ENCODE measurements around the gene KCTD13. TPM values are rescaled to one million over a fixed set of nuclear protein-coding genes. Genes with fewer than 3 reads are reported as not detected.

The KCTD13 gene
- polyA plus RNA-seq, 2 of the 4 experiments (the other 2 are of a cell fraction): 12.7 to 14.6 TPM

DNA sequence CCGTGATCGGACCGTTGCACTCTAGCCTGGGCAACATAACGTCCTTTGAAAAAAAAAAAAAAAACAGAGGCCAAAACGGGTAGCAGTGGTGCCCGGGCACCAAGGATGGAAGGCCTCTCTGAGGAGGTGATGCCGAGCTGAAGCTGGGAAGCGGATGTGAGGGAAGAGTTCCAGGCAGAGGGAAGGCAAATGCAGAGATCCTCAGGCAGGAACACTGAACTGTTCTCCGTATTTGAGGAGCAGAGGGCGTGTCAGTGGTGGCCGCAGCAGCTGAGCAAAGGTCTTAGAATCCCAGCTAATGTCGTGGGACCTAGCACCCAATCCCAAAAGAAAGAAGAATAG is 656 bp upstream of the KCTD13 start:
- Histone ChIP-seq H3K9me3 (no peaks in the 10 kb centered on the region), H3K27ac (peak overlapping the region; percentile 96 to 98), H3K4me1 (peaks cover 19% of the 10 kb centered on the region), H3K4me2 (peak overlapping the region; percentile 98), H3K4me3 (peak overlapping the region; percentile 97)
- FAIRE-seq (no peak), DNase-seq (ENCODE audit: low read depth in 1 of 2, low spot score in 1 of 2) (peak; percentile 25 to 35), ATAC-seq (peak; percentile 50 to 60; a peak in 5 of 6 replicates)
- ChIA-PET POLR2A (interaction anchor here (0.5 to 2.6 kb wide), 9 partner anchors 8 to 107 kb away, joined by 3 to 42 read pairs (median 5); partner anchors contain the start of genes ASPHD1, MVP, SEZ6L2 and TAOK2), CTCF (interaction anchor here (0.7 to 4.8 kb wide), 13 partner anchors 10 to 119 kb away, joined by 3 to 28 read pairs (median 4); partner anchors contain the start of genes TAOK2 and TMEM219)
- 8% methylated on average over 12 of the region's 12 CpGs for WGBS (ENCODE audit: missing lambda C conversion rate)
- TF ChIP-seq SREBF2 (IDR thresholded peaks at IDR 0.05) (no peak), NPAS2 (CRISPR knock-in tag; IDR thresholded peaks at IDR 0.05; ENCODE audit: borderline replicate concordance) (no peak), MAFK (IDR thresholded peaks at IDR 0.05; ENCODE audit: partially characterized antibody) (no peak), CHD4 (IDR thresholded peaks at IDR 0.05; ENCODE audit: borderline replicate concordance) (no peak), ZC3H11A (IDR thresholded peaks at IDR 0.05) (no peak), EP300 (IDR thresholded peaks at IDR 0.05) (no peak), PHF8 (IDR thresholded peaks at IDR 0.05; ENCODE audit: borderline replicate concordance, low read depth) (no peak), CBX2 (IDR thresholded peaks at IDR 0.05; ENCODE audit: borderline replicate concordance, low read depth) (no peak), FOXS1 (CRISPR knock-in tag; IDR thresholded peaks at IDR 0.05) (no peak), HDAC2 (IDR thresholded peaks at IDR 0.05) (no peak), HOXA7 (CRISPR knock-in tag; IDR thresholded peaks at IDR 0.05) (no peak), RNF2 (IDR thresholded peaks at IDR 0.05; ENCODE audit: borderline replicate concordance, low read depth) (no peak), HEYL (CRISPR knock-in tag; IDR thresholded peaks at IDR 0.05) (no peak), POLR2AphosphoS2 (conservative IDR thresholded peaks at IDR 0.05; ENCODE audit: low read length) (no peak)
- TF ChIP-seq, protein P1, sequence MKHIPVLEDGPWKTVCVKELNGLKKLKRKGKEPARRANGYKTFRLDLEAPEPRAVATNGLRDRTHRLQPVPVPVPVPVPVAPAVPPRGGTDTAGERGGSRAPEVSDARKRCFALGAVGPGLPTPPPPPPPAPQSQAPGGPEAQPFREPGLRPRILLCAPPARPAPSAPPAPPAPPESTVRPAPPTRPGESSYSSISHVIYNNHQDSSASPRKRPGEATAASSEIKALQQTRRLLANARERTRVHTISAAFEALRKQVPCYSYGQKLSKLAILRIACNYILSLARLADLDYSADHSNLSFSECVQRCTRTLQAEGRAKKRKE (CRISPR knock-in tag; IDR thresholded peaks at IDR 0.05; ENCODE audit: low read depth): no peak
- TF ChIP-seq, protein P2, sequence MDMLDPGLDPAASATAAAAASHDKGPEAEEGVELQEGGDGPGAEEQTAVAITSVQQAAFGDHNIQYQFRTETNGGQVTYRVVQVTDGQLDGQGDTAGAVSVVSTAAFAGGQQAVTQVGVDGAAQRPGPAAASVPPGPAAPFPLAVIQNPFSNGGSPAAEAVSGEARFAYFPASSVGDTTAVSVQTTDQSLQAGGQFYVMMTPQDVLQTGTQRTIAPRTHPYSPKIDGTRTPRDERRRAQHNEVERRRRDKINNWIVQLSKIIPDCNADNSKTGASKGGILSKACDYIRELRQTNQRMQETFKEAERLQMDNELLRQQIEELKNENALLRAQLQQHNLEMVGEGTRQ (IDR thresholded peaks at IDR 0.05): no peak
- TF ChIP-seq, protein P3, sequence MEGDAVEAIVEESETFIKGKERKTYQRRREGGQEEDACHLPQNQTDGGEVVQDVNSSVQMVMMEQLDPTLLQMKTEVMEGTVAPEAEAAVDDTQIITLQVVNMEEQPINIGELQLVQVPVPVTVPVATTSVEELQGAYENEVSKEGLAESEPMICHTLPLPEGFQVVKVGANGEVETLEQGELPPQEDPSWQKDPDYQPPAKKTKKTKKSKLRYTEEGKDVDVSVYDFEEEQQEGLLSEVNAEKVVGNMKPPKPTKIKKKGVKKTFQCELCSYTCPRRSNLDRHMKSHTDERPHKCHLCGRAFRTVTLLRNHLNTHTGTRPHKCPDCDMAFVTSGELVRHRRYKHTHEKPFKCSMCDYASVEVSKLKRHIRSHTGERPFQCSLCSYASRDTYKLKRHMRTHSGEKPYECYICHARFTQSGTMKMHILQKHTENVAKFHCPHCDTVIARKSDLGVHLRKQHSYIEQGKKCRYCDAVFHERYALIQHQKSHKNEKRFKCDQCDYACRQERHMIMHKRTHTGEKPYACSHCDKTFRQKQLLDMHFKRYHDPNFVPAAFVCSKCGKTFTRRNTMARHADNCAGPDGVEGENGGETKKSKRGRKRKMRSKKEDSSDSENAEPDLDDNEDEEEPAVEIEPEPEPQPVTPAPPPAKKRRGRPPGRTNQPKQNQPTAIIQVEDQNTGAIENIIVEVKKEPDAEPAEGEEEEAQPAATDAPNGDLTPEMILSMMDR (IDR thresholded peaks at IDR 0.05): no peak

DNA sequence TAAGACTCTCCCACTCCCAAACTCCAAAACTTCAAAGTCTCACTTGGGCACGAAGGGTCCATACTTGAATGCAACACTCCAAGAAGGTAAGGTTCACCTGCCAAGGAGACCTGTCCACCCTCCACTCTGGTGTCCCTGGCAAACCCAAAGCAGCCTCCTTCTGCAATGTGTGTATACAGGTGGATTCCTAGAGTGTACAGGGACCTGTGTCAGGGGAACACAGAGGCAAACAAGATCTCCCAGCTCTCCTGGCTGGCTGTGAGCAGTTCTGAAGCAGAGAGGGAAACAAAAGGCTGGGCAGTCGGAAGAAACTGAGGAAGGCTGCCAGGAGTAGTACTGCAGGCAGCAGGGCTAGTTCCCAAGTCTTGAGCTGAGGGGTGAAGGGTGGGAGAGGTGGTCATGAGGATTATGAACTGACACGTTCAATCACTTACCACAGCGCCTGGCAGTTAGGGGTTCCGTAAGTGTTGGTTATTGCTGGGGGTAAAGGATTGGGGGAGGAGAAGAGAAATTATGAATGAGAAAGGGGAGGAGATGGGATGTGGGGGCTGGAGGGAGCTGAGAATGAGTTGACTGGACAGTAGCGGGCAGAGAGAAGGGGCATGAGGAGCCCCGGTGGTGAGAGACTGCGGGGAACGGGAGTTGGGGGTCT is 795 bp downstream of the KCTD13 start:
- no peak for TF ChIP-seq CBX8 (IDR thresholded peaks at IDR 0.05)
- no peak for TF ChIP-seq SMC3 (IDR thresholded peaks at IDR 0.05)
- no peak for TF ChIP-seq HOXA7 (CRISPR knock-in tag; IDR thresholded peaks at IDR 0.05)
- TF ChIP-seq TP53 (CRISPR knock-in tag; IDR thresholded peaks at IDR 0.05): no peak
- no peak for TF ChIP-seq JUNB (IDR thresholded peaks at IDR 0.05)
- no peak for TF ChIP-seq RARB (CRISPR knock-in tag; IDR thresholded peaks at IDR 0.05)
- TF ChIP-seq RCOR1 (IDR thresholded peaks at IDR 0.05; ENCODE audit: low read depth, low read length): no peak
- TF ChIP-seq, protein P2 (IDR thresholded peaks at IDR 0.05): no peak
- no peak for TF ChIP-seq EHMT2 (IDR thresholded peaks at IDR 0.05; ENCODE audit: low read depth)
- TF ChIP-seq GATA3 (IDR thresholded peaks at IDR 0.05; ENCODE audit: borderline replicate concordance): no peak
- TF ChIP-seq, protein P1 (CRISPR knock-in tag; IDR thresholded peaks at IDR 0.05; ENCODE audit: low read depth): no peak
- TF ChIP-seq JUN (IDR thresholded peaks at IDR 0.05): no peak
- TF ChIP-seq ESRRA (IDR thresholded peaks at IDR 0.05; ENCODE audit: borderline replicate concordance, low read length): no peak
- peak; percentile 9 to 16; a peak in 3 of 6 replicates for ATAC-seq
- Histone ChIP-seq H3K27ac (peak overlapping the region; percentile 96 to 98), H3K9me3 (no peaks in the 10 kb centered on the region), H3K4me1 (peaks cover 19% of the 10 kb centered on the region), H3K4me2 (peak overlapping the region; percentile 98), H3K4me3 (peak overlapping the region; percentile 97)
- 9% methylated on average over 9 of the region's 9 CpGs for WGBS (ENCODE audit: missing lambda C conversion rate)
- FAIRE-seq: no peak
- ChIA-PET CTCF (interaction anchor here (0.6 to 4.8 kb wide), 11 partner anchors 9 to 96 kb away, joined by 3 to 28 read pairs (median 6); partner anchors contain the start of genes INO80E, TAOK2 and TMEM219), POLR2A (interaction anchor here (0.6 to 2.6 kb wide), 11 partner anchors 10 to 769 kb away, joined by 3 to 42 read pairs (median 5); partner anchors contain the start of genes ASPHD1, SEZ6L2, TAOK2 and TMEM219)
- DNase-seq (ENCODE audit: low read depth in 1 of 2, low spot score in 1 of 2): no peak

Measured in A549 (cell line).